NCI-H748 treated with DMSO at 0.1 percent for 48 hours (cell line): ENCODE measurements around the gene C6orf132.
"Not testable (repeated sequence)": the region's sequence is repeated elsewhere in the genome, so short reads cannot be mapped to it uniquely, and the experiment has no call there.

Experiments
- DNase-seq: peaks from one replicate; lab custom pipeline; 2025; lab: John Stamatoyannopoulos, UW

Gene C6orf132, protein sequence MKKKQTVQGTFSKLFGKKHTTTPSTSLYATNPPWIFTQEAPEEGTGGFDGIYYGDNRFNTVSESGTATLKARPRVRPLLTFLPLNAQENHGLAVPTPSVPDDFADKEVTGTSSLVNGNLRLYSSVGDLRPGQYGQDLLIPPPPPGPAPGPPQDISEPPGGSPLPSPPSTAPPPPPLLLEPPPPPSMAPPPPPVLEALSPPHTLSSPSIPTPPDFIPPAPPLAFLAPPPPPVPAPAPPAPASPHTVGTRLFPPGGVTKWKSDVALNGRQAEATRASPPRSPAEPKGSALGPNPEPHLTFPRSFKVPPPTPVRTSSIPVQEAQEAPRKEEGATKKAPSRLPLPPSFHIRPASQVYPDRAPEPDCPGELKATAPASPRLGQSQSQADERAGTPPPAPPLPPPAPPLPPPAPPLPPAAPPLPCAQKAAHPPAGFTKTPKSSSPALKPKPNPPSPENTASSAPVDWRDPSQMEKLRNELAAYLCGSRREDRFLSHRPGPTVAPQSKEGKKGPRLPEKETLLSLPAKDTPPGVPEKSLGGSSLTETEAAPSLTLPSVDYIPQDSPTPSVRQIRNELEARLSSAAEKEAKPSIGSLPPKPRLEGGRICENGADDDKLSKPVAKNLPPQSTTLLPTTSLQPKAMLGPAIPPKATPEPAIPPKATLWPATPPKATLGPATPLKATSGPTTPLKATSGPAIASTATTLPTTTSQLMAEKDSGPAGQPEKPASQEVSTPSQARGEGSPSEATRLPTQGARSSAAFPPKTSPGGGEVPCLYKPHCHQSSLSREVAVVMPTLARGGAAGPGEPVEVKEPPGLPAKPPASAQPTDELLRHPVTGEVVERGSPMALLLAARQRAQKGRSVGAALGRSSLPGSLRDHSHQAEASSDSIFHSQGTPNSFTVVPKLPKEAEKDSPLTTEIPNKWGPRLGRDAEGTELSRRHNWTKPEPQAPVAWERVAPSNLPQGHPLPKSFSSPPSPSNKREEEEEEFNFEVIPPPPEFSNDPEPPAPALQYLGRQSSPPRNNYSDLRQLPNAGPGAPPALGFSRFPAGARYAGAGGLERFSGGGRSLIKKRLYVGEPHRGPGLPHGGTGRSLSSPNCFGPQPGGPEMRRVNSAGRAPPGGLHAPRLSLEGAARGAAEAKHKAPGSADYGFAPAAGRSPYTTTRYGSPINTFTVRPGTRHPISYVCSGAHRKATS

DNA sequence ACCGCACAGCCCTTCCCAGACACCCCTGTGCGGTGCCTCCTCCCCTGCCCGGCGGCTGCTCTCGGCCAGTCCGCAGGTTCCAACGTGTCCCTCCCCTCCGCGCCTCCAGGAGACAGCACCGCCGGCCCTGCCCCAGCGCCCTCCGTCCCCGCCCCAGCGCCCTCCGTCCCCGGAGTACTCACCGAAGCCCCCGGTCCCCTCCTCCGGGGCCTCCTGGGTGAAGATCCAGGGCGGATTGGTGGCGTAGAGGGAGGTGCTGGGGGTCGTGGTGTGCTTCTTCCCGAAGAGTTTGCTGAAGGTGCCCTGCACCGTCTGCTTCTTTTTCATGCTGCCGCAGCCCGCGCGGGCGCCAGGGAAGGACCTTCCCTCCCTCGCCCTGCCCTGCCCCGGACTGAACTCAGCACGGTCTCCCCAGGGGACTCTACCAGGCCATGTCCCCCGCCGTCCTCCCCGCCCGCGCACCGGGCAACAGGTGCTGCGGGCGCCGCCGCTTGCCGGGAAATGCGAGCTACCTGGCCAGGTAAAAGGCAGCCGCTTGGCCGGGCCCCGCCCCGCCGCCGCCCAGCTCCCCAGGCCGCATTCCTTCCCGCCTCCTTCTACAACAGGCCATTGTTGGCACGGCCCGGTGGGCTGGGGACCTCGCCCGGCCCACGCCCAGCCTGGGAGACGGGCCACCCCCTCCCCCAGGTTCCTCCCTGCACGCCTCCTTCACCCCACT, at the start of gene C6orf132:
TSS of gene C6orf132 (minus strand) at position 503 of the 718 bp plus-strand sequence. CDS start at position 327, 176 bp downstream.
- peak; percentile 38 for DNase-seq

DNA sequence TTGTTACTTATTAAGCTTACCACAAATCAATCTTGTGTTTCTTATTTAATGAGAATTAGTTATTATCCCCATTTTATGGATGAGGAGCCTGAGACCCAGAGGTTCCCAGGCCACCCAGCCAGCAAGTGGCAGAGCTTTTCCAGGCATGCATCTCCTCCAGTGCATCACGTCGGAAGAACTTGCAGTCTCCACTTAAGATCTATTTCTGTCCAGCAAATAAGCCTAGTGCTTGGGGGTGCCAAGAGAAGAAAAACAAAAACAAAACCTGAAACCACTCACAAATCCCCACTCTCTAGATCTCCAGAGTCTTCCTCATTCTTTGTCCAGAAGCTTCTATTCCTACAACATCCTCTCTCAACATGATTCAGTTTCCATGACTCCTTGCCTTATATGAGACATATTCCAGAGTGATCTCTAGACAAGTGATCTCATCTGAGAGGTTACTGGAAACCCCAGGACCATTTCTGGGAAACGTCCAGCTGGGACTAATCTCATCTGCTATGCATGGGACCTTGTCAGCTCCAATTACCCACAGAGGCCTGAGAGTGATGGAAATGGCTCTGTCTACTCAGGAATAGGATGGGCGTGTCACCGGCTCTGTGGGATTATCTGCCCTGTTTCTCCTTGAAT, 48.2 kb upstream of the C6orf132 start:
- no peak for DNase-seq

DNA sequence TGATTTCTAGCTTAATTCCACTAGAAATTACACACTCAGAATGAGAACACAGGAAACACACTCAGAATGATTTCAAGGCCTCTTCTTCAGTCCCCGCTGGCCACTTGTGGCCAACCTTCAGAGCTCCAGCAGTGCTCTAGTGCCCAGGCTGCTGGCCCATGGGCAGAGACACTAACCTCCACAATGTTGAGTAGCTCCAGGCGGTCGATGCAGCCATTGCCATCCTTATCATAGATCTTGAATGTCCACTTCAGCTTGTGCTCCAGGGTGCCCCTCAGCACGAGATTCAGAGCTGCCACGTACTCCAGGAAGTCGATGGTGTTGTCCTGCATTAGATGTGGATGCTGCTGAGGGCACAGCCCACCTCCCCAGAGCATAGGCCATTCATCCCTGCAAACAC, 46.0 kb upstream of the C6orf132 start:
- no peak for DNase-seq

DNA sequence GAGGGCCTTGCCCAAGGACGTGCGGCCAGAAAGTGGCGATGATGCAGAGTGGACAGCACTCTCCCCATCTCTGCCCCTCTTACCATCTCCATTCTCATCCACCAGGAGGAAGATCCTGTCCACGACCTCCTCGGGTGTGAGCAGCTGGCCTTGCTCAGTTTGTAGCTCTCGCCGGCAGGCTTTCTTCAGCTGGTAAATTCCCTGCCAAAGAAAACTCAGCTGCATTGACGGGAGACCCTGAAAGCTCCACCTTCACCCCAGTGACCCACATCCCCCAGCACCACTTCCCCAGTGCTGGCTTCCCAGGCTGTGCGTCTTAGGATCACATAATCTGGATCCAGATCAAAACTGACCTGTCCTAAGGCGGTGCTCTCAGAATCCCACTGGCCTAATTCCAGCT, 43.2 kb upstream of the C6orf132 start:
- DNase-seq, result no peak

DNA sequence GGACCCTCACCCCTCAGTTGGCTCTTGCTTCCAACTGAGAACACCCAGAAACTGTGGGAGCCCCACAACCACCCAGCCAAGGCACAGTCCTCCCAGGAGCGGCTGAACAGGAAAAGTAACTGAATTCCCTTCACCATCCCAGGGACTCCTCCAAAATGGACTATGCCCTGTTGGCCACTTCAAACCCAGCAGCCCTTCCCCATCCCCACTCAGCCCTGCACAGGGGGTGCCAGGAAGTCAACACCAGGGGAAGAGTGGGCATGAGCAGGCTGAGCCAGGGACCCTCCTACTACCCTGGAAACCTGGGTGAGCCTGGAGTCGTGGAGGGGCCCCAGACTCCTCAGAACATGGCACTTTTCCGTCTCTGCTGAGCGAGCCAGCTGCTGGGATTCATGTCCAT, 42.1 kb upstream of the C6orf132 start:
- DNase-seq, result no peak

DNA sequence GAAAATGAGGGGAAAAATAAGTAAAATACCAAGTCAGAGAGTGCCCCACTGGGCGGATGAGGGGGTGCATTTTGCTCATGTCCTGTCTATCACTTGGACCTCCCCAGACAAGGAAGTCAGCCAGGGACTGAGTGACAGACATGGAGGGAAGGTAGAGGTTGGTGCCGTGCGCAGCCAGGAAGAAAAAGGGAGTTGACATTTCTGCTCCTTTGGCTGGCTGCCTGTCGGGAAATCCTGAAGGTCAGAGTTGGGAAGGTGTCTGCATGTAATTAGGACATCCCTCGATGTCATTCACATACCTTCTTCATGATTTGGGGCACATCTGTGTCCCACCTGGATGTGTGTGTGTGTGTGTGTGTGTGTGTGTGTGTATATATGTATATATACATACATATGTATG, 39.7 kb upstream of the C6orf132 start:
- DNase-seq, result no peak

DNA sequence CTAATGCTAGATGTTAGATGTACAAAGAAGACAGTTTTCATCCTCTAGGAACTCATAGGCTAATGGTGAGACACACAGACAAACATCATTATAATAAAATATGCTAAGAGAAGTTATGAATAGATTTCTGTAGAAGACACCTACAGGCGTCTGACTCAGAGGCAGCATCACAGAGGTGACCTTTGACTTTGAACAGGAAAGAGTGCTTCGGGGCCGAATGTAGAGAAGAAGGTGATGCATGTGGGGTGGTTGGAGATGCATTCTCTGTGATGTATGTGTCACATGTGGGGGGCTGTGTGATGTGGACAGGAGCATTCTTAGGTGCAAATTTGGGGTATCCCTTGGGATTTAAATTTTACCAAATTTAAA, 37.5 kb upstream of the C6orf132 start:
- no peak for DNase-seq

DNA sequence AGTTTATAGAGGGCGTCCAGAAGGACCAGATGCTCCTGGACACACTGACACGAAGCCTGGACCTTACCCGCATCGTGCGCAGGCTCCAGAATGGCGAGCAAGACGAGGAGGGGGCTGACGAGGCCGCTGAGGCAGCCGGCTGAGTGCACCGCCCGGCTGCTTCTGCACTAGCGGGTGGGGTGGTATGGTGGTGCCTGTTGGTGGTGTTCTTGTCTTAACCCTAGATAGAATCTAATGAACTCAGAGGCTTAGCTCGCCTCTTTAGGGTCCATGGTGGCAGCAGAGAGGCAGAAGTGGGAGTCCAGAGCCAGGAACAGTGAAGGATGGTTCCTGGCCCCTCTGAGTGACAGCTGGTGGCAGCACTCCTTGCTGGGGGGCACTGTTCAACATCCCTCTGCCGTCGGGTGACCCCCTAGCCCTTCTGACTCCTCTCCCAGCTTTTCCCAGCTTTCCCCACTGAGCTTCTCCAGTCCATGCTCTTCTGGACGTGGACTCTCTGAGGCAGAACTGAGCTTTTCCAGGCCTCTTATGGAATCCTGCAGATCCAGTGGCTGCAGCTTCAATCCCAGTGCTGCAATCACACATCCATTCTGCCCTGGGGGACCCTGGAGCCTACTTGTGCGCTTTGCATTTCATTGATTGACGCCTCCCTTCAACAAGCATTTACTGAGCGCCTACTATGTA, 37.0 kb upstream of the C6orf132 start:
- DNase-seq, result no peak

DNA sequence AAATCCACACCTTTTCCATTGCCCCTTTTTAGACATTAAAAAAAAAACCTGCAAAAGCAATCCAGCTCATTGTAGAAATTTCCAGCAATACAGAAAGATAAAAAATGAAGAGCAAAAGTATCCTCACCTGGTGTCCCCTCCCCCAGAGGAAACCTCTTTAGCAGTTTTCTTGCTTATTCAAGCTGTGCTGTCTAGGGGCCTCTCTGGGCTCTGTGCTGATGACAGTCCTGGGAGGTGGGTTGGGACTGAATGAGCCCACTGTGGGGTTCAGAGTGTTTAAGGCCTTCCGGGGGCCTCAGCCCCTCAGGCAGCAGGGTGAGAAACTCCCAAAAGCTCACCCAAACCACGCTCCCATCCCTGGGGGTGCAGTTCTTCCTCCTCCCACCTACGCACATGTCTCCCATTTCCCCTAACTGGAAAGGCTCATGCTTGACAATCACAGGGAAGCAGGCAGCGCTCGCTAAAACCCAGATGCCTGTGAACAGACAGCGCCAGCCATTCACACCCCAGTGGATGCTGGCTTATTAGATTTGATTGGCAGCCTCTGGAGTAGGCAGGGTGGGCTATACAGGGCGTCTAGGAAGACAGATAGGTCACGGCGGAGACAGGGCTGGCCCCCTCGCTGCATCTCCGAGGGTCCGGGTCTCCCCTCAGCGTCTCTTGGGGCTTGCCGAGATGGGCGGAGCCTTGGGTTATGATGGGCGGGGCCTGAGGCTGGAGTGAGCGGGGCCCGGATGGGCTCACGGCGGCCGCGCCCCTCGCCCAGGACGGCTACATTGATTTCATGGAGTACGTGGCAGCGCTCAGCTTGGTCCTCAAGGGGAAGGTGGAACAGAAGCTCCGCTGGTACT, 35.3 kb upstream of the C6orf132 start:
- DNase-seq, result no peak

DNA sequence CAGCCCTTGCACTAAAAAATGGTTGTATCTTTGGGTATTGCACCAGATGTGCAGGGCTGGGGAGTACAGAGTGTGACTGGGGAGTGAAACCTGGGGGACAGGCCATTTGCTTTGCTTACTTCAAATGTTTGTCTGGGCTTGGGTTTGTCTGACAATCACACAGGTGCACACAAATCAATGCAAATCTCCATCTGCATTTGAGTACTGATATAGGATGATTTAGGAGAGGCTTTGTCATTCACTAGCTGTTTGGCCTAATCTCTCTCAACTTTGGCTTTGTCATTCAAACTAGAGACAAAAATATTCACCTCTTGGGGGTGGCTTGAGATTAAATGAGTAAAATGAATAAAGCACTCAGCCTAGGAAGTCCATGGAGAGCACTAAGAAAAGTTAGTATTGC, 34.6 kb upstream of the C6orf132 start:
- DNase-seq, result no peak

DNA sequence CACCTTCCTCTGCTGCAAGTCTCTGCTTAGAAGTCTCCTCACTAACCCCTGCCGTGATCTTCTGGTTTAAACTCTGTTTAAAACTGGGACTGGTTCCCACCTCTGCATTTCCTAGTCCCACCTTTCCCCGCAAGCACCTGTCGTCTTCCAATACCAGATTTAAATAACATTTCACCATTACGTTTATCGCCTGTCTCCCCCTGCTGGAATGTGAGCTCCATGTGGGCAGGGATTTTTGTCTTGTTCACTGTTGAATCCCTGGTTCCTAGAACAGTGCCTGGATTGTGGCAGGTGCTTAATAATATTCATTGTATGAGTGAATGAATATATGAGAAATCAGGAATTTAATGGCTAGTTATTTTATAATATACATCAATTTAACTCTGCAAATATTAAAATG, 33.4 kb upstream of the C6orf132 start:
- no peak for DNase-seq

DNA sequence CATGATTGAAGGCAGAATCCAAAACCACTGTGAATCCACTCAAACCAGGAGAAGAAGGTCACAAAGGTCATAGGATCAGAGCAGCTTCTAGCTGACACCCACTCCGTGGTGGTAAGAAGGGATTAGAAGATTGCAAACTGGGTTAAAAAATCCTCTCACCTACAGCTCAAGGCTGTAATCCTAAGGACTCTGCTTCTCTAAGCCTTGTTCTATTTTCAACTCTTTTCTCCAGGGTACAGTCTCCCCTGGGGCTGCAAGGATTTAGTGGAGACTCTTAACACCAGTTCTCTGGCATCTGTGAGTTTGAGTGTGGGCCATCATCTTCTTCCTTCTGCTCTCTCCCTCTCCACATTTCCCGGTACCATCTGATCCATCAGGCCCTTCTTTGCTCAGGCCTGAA, 30.7 kb upstream of the C6orf132 start, which contains the start of gene GUCA1A:
TSS of gene GUCA1A (plus strand) at position 264 of the 400 bp plus-strand sequence. CDS start 250 bp downstream, outside the sequence.
- DNase-seq, result no peak

DNA sequence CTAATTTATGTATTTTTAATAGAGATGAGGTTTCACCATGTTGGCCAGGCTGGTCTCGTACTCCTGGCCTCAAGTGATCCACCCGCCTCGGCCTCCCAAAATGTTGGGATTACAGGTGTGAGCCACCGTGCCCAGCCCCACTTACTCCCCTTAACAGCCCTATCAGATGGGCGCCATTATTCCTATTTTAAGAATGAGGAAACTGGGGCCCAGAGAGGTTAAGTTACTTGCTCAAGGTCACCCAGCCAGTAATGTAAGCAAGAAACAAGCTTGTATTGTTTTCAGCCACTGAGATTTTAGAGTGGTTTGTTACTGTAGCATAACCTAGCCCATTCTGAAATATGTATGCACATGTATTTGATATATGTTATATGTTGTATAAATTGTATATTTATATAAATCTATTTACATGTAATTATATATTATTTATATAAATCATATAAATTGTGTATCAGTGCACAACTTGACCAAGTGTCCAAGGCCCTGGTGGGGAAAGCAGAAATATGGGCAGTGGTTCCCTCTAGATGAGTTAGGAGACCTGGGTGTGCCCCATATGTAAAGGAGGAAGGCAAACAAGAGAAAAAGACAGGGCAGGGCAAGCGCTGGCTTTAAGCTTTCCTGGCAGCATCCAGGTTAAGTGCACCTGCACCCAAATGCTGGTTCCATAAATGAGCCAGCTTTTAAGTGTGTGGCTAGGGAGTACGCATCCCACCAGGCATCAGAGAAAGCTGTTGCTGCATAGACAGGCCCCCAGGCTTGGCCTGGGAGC, 29.6 kb upstream of the C6orf132 start:
- DNase-seq, result peak; percentile 16

DNA sequence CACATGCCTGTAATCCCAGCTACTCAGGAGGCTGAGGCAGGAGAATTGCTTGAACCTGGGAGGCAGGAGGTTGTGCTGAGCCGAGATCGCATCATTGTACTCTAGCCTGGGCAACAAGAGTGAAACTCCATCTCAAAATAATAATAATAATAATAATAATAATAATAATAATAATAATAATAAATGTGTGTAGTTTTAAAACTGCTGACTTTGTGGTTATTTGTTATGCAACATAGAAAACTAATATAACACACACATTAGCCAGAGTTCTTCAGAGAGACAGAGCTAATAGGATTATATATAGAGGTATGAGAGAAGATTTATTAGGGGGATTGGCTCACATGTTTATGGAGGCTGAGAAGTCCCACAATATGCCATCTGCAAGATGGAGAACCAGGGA, 27.4 kb upstream of the C6orf132 start:
- DNase-seq, result not testable (repeated sequence)

DNA sequence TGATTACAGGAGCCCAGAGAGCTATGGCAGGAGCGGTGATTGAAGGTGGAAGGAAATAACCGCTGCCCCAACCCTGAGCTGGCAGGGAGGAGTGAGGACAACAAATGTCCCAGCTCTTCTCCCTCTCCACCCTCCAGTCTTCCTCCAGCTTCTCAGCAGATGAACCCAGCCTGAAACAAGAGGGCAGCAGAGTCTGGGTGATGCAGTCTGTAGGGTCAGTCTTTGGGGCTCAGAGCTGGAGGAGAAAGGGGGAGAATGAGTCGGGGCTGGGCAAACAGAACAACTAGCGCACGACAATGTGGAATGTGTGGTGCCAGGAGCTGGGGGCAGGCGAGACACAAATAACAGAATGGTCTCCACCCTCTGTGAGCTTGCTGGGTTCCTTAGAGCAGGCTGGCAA, 26.2 kb upstream of the C6orf132 start:
- DNase-seq, result no peak

DNA sequence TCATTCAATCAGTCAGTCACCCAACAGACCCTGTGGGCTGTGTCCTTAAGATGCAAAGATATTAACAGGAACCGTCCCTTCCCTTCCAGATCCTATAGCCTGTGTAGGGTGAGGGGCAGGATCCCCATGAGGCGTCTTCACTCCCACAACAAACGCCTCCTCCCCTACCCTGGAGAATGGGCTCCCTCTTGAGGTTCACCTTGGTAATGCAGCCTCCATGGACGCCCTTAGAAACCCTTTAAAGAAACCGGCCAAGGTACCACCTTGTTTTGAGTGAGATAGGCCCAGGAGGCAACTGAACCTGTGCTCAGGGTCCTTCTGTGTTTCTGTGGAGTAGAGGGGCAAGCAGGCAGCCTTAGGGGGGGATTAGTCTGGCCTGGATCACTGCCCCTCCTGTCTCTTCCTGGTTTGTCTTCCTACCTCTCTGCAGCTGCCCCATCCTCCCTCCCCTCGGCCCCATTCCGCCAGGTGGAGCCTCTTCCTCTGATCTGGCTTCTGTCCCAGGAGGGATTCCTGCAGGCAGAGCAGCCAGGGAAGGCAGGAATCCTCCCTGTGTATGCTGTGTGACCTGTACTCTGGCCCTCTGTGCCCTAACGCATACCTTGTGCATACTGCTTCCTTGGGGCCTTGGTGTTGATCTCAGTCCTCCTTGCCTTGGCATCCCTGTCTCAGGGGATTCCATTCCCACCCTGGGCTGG, 24.2 kb upstream of the C6orf132 start:
- peak; percentile 83 for DNase-seq

DNA sequence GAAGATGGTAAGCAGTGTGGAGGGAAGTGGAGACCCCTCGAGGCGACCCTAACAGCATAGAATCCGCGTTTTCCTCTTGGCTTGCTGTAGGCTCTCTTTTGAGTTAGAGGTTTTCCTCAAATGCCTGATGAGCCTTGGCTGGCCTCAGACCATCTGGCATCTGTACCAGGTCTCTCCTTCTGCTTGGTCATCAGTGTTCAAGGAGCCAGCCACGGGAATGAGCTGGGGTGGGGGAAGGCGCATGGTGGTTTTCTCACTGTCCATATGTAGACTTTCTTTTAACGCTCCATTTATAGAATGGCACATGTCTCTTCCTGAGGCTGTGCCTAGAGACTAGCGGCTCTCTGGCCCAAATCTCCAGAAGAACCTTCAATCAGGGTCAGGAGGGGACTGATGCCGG, 22.6 kb upstream of the C6orf132 start:
- DNase-seq, result no peak

DNA sequence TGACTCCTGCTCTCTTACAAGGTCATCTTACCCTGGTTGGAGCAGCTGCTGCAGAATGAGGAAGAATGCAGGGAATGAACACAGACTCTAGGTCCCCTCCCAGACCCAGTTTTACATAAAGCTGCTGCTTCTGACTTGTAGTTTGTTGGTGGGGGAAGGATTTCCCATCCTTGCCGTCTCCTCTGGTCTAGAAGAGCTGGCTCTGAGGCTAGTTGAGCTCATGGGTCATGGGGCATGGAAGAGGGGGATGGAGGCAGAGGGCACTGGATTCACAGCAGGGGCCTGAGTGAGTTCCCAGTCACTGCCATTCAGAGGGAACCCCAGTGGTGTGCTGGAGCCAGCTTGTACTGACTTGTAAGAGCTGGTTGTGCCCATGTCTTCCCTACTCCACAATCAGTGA, 21.6 kb upstream of the C6orf132 start:
- no peak for DNase-seq
